NCI-H748 treated with DMSO at 0.1 percent for 48 hours (cell line): ENCODE results near the gene NQO2.
"Not testable (repeated sequence)": the region's sequence is repeated elsewhere in the genome, so short reads cannot be mapped to it uniquely, and the experiment has no call there.

Experiments used
- DNase-seq: peaks from one replicate; lab custom pipeline; 2025; lab: John Stamatoyannopoulos, UW

The NQO2 gene

DNA sequence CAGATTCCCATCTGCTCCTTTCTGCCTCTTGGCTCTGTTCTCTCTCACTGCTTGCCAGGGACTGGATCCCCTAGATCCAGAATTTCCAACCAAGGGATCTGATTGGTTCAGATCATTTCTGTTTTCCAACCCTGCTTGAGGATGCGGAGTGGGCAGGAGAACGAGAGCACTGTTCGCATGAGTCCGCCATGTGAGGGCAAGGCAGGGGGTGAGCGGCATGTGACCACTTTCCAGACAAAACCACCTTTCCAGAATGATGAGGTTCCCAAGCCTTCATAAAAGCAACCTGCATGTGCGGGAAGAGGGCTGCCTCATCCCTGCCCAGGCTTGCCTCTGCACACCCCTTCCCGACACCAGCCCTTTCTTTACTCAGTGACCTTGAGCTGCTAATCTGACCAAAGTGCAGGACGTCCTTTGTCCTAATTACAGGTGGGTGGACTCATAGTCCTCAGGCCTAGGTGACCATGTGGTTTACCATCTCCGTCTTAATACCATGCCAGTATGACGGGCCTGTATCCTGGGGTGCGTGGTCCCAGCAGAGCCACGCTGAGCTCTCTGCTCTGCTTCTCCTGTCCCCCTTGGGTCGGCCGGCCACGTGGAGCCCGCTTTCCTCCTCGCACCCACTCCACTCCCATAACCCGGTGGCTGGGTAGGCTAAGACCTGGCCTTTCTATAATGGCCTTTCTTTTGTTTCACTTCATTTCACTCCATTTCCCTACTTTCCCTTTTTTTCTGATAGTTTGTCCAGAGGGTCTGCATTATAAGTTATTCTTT, 14.4 kb downstream of the NQO2 start:
- DNase-seq = no peak

DNA sequence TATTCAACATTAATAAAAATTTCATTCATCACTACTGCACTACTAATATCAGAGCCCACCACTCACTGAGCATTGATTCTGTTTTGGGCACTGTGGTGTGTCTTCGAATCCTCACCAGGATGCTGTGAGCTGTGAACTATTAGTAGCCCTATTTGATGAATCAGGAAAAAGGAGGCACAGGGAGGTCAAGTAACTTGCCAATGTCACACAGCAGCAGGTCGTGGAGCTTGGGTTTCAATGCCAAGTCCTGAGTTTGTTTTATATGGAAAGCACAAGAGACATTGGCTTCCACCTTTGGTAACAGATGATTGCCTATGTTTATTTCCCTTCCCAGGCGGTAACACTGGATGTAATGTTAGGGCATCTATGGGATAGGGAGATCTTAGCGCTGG, 15.0 kb downstream of the NQO2 start:
- no peak for DNase-seq

GRCh38 chr6:3015144-3015543, 15.4 kb downstream of the NQO2 start:
- DNase-seq = no peak

GRCh38 chr6:3016473-3017280, 17.0 kb downstream of the NQO2 start:
- DNase-seq = no peak

- DNase-seq = no peak
Measured at GRCh38 chr6:3017304-3017703, 17.6 kb downstream of the NQO2 start.

- DNase-seq = no peak
Measured at GRCh38 chr6:3019065-3019464, 19.4 kb downstream of the NQO2 start.

DNA sequence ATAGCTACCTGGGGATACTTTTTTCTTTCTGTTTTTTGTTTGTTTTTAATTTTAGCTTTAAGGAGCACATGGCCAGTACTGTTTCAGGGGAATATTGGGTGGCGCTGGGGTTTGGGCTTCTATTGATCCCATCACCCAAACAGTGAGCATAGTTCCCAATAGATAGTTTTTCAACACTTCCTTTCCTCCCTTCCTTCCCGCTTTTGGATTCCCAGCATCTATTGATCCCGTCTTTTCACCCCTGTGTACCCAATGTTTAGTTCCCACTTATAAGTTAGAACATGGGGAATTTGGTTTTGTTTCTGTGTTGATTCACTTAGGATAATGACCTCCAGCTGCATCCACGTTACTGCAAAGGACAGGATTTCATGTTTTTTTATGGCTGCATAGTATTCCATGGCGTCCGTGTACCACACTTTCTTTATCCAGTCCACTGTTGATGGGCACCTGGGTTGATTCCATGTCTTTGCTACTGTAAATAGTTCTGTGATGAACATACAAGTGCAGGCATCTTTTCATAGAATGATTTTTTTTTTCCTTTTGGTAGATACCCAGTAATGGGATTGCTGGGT, 20.1 kb downstream of the NQO2 start:
- DNase-seq = no peak

DNA sequence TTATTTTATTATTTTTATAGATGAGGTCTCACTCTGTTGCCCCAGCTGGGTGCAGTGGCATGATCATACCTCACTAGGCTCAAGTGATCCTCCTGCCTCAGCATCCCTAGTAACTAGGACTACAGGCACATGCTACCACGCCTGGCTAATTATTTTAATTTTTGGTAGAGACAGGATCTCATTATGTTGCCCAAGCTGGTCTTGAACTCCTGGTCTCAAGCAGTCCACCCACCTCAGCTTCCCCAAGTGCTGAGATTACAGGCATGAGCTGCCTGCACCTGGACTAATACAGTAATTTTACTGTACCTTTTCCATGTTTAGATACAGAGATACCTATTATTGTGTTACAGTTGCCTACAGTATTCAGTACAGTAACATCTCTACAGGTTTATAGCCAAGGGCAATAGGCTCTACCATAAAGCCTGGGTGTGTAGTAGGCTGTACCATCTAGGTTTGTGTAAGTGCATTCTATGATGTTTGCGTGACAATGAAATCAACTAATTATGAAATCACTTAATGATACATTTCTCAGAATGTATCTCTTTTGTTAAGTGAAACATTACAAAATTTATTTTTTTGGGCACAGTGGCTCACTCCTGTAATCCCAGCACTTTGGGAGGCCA, 21.4 kb downstream of the NQO2 start:
- DNase-seq = not testable (repeated sequence)

DNA sequence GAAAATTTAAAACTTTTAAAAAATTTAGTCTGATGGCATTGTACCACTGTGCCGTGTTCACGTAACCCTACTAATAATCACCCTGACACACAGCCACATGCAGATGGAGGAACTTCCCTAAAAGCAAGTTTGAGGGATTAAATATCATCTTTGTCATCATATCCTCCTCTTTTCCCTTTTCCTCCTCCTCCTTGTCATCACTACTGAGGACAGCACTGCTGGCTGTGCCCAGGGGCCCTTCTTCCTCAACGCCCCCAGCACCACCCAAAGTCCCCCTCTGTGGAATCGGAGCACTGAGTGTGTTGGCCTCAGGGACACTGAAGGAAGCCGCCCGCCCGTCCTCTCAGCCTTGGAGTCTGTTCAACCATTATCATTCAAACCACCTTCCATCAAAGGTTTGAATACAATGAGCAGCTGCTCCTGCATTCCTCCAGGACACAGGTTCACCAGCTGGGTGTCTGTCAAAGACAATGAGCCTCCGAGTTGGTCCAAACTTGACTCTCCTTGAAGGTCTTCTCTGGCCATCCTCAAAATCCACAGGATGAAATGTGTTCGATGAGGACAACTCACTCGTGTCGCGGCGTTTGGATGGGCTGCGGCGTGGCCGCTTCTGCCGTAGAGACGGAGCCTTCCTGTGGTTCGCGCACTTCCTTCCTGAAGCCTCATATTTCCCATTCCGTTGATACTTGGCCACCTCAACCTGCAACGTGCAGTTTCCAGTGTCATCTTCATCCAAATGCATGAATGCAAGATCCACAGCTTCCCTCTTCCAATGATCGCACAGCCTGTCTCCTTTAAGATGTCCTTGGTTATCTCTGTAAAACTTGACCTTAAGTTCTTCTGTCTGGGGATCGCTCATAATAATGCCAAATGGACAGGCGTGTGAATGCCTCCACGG, 23.3 kb downstream of the NQO2 start:
- DNase-seq = no peak

GRCh38 chr6:3023663-3024483, 24.2 kb downstream of the NQO2 start:
- peak; percentile 62 for DNase-seq

DNA sequence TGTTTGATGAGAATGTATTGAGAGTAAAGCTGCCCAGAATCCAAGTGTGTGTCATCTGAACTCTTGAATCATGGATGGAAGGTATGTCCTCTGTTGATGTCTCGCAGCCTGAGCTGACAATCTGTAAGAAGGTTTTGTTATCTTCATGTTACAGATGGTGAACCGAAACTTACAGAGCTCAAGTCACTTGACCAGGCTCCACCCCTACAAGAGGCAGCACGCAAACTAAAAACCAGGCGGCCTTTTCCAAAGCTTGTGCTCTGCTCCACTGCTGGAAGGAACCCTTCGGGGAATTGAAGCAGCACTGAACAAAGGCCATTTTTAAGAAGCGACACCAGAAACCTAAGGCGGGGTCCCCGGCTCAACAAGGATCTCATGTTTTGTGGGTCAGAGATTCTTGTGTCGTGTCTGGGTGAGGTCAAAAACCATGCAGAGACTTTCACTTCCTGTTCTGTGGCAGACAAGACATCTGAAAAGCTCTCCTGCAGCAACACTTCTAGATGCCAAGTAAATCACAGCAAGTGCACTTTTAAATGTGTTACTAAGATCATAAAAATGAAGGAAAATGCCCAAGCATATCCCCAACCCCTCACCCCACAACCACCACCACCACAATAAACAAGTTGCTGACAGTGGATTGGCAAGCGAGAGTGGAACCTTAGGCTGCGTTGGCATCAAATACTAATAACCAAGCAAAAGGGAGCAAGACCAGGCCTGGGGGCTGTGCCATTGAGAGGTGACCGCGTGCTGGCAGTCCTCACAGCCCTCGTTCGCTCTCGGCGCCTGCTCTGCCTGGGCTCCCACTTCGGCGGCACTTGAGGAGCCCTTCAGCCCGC, 27.3 kb downstream of the NQO2 start:
- DNase-seq = no peak

DNA sequence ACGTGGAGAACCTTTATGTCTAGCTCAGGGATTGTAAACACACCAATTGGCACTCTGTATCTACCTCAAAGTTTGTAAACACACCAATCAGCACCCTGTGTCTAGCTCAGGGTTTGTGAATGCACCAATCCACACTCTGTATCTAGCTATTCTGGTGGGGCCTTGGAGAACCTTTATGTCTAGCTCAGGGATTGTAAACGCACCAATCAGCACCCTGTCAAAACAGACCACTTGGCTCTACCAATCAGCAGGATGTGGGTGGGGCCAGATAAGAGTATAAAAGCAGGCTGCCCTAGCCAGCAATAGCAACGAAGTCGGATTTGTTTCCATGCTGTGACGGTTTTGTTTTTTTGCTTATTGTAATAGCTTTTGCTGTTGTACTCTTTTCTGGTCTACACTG, 28.5 kb downstream of the NQO2 start:
- DNase-seq = not testable (repeated sequence)

DNA sequence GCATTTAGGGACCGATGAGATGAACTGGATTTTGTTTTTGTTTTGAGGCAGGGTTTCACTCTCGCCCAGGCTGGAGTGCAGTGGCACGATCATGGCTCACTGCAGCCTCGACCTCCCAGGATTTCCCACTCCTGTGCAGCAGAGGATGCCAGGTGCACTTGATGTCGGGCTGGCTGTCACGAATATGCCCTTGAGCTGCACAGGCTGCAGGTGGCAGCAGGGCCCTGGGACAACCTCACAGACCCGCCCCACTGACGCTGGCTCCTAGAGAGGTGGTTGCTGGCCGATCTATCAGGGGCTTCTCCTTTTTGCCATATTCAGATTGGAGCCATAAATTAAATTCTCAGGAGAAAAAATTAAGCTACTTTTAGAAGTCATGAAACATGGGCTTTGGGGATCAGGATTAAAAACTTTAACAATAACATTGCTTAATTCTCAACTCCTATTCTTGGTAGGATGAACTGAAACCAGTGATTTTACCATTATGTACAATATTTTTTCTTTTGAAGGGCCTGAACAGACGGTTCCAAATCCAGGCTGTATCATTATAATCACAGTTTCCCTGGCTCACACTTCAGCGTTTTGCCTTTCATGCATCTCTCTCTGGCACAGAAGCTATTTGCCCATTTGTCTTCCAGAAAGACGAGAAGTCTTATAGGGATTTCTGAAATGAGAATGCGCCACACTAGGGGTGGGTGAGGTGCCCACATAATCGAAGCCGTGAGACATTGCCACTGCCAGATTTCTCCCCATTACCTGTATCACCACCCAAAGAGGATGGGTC, 32.4 kb downstream of the NQO2 start:
- no peak for DNase-seq

DNA sequence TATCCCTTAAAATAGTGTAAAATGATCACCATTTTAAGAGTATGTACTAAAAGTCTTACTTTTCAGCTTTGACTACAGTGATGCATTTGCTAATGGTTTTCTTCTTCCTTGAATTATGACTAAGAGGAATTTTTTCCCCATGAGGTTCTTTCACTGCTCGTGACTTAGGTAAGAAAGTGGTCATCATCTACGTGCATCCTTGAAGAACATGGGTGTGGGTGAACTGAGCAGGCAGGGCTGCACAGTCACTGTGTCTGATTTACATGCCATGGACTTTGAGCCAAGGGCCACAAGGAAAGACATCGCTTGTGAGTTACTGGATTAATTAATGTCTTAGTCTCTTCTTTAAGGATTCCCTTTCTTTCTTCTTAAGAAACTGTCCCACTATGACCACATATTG, 33.3 kb downstream of the NQO2 start:
- DNase-seq = no peak

GRCh38 chr6:3033652-3034051, 34.0 kb downstream of the NQO2 start:
- no peak for DNase-seq

GRCh38 chr6:3035397-3035796, 35.7 kb downstream of the NQO2 start:
- DNase-seq = no peak

DNA sequence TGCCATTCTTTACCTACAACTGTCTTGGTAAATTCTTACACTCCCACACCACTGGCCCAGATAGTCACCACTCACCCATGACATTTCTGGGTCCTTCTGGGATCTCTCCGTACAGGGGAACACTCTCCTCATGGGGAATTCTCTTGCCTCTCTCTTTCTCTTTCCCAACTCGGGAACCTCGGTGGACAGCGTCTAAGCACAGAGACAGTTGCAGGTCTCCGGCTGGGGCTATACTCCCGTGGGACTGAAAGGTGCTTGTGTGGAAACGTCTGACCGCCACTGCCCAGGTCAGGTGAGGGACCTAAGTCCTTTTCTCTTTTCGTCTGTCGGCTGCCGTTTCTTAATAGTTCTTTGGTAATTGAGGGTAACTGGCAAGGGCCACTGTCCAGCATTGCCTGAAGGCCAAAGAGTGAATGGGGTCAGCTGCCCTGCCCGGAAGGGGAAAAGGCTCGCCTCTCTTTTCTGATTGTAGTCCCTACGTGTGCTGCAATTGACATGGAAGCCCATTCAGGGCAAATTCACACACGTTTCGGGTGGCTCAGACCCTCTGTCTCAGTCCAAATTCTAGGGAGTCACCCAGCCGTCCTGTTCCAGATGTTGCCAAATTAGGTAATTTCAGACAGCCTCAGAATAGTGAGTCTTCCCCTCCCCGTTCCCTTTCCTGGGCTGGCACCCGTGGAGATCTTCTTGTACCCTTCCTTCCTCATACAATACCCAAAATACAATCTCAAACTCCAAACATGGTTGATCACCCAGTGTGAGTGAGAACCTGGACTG, 37.4 kb downstream of the NQO2 start:
- no peak for DNase-seq
